Stimulated activated CD8-positive, alpha-beta memory T cell treated with anti-CD3 and anti-CD28 coated beads, Interleukin-15, amount 100 ng/mL, for 4 hours (primary cell): ENCODE results near the gene DPY19L2.
"Not testable (repeated sequence)": the region's sequence is repeated elsewhere in the genome, so short reads cannot be mapped to it uniquely, and the experiment has no call there.

Experiments
- DNase-seq, 2 donors: peaks; one replicate each; pipeline ENCODE4 v3.0.0-alpha.2; 2020; ENCODE audit warnings: low read depth in 2 of 2

The DPY19L2 gene

GRCh38 chr12:63663005-63663404 lies 5.3 kb downstream of the DPY19L2 start:
- not testable (repeated sequence) for DNase-seq

- DNase-seq, result not testable (repeated sequence)
These were observed 9.8 kb downstream of the DPY19L2 start for GRCh38 chr12:63658501-63658900.

- not testable (repeated sequence) for DNase-seq
These were observed 11.9 kb downstream of the DPY19L2 start for GRCh38 chr12:63656407-63656806.

DNA sequence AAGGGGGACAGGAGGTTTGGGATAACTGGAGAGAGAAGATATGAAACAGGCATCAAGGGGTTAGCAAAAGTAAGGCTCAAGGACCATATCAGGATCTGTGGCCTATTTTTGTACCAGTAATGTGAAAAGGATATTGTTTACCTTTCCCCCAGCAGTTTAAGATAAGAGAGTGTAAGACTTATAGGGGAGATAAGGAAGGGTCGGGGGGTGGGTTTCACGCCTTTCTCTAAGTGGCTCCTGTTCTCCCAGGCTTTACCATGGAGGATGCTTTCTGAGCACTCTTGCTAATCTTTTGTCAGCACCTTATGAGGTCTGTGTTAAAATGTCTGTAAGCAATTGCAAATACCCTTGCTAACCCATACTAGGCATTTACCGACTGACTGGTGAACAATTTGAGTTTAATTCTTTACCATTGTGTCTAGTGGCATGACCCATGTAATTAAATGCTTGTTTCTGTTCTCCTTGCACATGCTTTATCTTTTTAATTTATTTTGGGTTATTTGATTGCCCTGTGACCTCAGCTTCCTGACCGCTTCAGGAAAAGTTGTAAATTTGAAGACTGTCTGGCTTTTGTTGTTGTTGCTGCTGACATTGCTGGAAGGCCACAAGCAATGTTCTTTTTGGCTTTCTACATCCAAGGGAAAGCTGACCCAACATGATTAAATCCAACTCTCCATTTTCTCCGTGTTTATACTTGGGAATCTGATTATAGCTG lies 12.6 kb downstream of the DPY19L2 start:
- not testable (repeated sequence) for DNase-seq

- not testable (repeated sequence) for DNase-seq
These were observed 13.8 kb downstream of the DPY19L2 start for GRCh38 chr12:63654481-63654880.

DNA sequence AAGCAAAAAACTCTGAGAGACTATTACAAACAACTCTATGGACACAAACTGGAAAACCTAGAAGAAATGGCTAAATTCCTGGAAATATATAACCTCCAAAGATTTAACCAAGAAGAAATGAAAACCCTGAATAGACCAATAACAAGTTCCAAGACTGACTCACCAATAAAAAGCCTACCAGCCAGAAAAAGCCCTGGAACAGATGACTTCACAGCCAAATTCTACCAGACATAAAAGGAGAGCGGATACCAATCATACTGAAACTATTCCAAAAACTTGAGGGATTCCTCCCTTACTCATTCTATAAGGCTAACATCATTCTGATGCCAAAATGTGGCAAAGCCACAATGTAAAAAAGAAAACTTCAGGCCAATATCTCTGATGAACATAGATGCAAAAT lies 18.8 kb downstream of the DPY19L2 start:
- DNase-seq, result not testable (repeated sequence)

DNA sequence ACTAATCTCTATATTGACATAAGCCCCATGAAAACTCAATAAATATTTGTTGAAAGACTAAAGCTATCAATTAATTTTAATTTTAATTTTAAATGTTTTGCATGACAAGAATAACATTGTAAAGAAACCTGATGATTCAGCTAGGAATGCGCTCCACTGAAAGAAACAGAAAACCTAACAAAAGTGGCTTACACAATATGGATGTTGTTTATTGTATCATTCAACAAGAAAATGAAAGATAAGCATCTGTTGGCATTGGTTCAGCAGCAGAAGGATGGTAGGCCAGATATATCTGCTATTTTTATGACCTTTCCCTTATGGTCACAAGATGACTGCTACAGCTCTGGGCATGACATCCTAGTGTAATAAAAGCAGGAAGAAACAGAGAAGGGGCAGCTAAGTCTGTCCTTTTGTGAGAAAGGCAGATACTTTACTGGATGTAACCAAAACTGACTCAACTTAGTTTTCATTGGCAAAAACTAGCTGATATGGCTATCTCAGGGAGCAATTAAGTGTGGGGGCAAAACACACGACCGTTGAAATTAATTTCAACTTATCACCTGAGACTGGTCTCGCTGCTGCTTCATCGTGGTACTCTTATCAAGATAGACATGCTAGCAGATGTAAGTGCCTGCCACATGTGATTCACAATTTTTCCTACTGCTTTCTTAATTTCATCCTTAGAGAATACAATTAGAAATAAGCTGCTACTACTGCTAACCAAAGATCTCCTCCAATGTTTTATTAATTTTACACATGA lies 24.7 kb downstream of the DPY19L2 start:
- not testable (repeated sequence) for DNase-seq

- not testable (repeated sequence) for DNase-seq
These were observed 44.0 kb downstream of the DPY19L2 start for GRCh38 chr12:63624258-63624657.

- not testable (repeated sequence) for DNase-seq
These were observed 52.7 kb downstream of the DPY19L2 start for GRCh38 chr12:63615544-63615943.

DNA sequence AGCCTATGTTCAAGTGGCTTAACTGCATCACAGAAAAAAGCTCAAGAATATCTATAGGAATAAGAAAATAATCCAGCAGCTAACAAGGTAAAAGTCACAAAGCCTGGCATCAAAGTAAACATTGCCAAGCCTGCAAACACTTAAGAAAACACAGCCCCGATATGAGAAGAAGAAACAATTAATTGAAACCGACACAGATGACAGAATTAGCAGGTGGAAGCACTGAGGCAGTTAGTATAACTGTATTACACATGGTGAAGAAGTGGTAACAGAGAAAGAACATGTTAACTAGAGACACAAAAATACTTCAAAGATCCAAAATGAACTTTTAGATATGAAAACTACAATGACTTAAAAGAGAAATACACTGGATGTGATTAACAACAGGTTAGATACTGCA lies 57.0 kb downstream of the DPY19L2 start:
- not testable (repeated sequence) for DNase-seq

GRCh38 chr12:63609281-63609680 lies 59.0 kb downstream of the DPY19L2 start:
- DNase-seq, result not testable (repeated sequence)

DNA sequence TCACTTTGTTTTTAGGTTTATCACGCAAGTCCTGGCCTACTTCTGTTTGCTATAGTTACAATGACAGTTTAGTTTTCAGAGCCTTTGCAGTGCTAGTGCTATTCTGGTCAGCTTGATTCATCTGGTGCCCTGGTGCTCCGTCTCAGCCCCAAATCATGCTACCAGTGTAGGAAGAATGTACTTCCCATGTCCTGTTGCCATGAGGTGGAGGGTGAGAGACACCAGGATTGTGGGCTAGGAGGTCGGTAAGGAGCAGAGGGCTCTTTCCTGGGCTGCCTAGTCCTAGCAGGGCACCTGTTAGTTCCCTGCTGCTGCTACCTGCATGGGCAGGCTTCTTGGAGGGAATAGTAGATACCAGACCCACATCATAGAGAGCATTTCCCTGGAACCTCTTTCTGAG lies 63.3 kb downstream of the DPY19L2 start:
- DNase-seq, result not testable (repeated sequence)

GRCh38 chr12:63594828-63595227 lies 73.5 kb downstream of the DPY19L2 start:
- not testable (repeated sequence) for DNase-seq

GRCh38 chr12:63584426-63584825 lies 83.9 kb downstream of the DPY19L2 start:
- DNase-seq, result not testable (repeated sequence)

- DNase-seq, result not testable (repeated sequence)
These were observed 85.0 kb downstream of the DPY19L2 start for GRCh38 chr12:63583289-63583688.

GRCh38 chr12:63577631-63578030 lies 90.7 kb downstream of the DPY19L2 start:
- not testable (repeated sequence) for DNase-seq

DNA sequence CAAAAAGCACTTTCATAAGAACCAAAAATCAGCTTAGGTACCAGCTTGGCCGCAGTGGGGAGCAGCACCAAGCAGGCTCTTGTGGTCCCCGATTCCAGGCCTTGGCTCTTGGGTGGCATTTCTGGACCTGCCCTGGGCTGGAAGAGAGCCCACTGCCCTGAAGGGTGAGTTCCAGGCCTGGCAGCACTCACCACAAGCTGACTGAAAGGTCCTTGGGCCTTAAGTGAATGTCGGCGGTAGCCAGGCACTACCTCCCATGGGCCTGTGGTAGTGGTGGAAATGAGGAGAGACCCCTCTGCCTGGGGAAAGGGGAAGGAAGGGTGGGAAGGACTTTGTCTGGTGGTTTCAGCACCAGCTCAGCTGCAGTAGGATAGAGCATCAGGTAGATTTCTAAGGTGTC lies 96.3 kb downstream of the DPY19L2 start:
- DNase-seq, result not testable (repeated sequence)

- DNase-seq, result not testable (repeated sequence)
These were observed 109.8 kb downstream of the DPY19L2 start for GRCh38 chr12:63558445-63558844.

DNA sequence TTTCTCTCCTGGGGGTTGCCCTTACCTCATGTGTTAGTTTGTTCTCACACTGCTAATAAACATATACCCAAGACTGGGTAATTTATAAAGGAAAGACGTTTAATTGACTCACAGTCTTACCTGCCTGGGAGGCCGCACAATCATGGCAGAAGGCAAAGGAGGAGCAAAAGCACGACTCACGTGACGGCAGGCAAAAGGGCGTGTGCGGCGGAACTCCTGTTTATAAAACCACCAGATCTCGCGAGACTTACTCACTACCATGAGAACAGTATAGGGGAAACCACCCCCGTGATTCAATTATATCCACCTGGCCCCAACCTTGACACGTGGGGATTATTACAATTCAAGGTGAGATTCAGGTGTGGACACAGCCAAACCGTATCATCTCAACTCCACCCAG lies 116.9 kb downstream of the DPY19L2 start:
- DNase-seq, result not testable (repeated sequence)

DNA sequence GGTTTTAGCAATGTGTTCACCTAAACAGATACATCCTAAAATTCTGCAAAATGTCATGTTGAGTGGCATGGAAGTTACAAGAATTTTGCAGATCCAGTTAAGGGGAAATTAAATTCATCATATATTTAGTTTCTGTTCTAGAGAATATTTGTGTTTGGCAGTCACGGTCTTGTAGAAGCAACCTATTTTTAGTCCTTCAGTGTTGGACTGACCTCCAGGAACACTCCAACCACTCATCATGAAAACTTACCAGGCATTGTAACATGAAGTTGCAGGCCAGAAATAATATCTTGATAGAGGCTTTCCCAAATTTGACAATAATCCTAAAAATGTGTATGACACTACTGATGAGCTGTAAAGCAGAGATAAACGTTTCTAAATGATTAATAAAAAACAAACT lies 119.3 kb downstream of the DPY19L2 start:
- not testable (repeated sequence) for DNase-seq

DNA sequence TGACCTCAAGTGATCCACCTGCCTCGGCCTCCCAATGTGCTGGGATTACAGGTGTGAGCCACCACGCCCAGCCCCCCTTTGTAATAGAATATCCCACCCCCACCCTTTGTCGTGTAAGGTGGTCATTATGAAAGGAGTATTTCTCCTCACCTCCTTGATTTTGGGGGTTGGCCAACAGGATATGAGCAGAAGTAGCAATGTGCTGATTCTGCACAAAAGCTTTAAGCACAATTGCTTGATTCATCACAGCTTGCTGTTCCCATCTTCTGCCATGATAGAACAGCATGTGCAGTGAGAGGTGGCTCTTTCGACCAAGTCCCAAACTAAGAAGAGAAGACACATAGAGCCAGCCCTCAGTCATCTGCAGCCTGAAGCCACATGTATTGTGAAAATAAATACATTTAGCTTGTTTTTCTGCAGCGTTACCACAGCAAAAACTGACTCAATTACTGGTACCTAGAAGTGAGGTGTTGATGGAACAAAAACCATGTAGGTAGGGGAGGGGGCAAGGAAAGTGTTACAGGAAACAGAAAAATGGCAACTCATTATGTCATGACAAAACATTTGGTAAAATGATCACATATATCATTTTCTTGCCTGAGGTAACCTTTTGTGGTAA lies 122.9 kb downstream of the DPY19L2 start:
- not testable (repeated sequence) for DNase-seq

GRCh38 chr12:63538656-63539055 lies 129.6 kb downstream of the DPY19L2 start:
- DNase-seq, result not testable (repeated sequence)
